Choroid plexus epithelial cell (primary cell): ENCODE results near the gene TCF7L1.

Experiments
- DNase-seq: peaks from one replicate; pipeline ENCODE4 v3.0.0-alpha.2; 2010; ENCODE audit warnings: low read depth
- H3K4me3 ChIP-seq: 2 replicates; pipeline ENCODE4 v1.5.1; 2011; ENCODE audit warnings: low read depth, mild to moderate bottlenecking, control low read depth, low read length, moderate library complexity
- TF ChIP-seq, protein P1 (sequence below): conservative IDR thresholded peaks from 2 replicates; pipeline ENCODE4 v1.5.1; 2011; ENCODE audit warnings: low read depth, mild to moderate bottlenecking, control low read depth, inconsistent platforms, low read length, moderate library complexity

The TCF7L1 gene

DNA sequence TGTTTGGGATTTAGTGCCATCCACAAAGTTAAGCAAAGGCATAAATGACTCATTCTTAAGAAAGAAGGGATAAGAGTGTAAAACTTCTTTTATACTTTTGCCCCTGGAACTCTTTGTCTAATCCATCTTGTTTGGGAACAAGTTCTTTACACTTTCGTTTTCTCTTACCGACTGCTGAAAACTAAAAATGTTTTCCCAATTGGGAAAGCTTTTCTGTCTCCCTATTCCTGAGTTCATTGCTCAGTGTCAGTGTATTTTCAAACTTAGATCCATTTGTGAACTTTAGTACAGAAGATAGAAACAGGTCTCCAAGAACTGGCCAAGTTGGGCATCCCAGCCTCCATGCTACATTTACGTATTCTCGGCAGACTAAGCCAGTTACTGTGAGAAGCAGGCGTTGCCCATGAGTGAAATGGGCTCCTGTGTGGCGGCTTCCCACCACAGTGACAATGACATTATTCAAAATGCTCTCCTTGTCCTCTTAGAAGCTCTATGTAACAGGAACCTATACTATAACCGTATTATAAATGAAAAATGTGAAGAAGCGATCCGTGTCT lies 142.9 kb downstream of the TCF7L1 start:
- no peak overlapping the region for H3K4me3 ChIP-seq
- DNase-seq = no peak
- TF ChIP-seq, protein P1, sequence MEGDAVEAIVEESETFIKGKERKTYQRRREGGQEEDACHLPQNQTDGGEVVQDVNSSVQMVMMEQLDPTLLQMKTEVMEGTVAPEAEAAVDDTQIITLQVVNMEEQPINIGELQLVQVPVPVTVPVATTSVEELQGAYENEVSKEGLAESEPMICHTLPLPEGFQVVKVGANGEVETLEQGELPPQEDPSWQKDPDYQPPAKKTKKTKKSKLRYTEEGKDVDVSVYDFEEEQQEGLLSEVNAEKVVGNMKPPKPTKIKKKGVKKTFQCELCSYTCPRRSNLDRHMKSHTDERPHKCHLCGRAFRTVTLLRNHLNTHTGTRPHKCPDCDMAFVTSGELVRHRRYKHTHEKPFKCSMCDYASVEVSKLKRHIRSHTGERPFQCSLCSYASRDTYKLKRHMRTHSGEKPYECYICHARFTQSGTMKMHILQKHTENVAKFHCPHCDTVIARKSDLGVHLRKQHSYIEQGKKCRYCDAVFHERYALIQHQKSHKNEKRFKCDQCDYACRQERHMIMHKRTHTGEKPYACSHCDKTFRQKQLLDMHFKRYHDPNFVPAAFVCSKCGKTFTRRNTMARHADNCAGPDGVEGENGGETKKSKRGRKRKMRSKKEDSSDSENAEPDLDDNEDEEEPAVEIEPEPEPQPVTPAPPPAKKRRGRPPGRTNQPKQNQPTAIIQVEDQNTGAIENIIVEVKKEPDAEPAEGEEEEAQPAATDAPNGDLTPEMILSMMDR = no peak

DNA sequence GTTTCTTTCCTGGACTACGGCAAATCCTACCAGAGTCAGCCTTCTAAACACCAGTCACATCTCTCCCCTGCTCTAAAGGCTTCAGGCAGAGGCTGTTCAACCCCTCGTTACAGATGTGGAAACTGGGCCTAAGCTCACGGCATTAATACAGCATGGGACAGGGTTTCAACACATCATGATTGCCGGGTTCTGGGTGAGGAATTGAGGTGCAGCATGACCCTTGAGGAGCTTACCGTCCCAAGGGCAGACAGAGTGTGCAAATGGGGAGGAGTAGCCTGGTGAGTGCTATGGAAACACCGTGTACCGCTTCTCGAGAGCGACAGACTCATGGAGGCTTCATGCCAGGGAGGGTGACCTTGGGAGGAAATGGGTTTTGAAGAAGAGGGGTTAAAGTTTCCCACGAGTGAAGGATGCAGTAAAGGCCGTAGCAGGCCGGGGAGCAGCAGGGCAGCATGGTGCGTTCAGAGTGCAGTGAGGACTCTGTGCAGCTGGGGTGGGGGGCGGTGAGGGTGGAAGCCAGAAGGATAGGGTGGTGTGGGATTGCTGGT lies 143.5 kb downstream of the TCF7L1 start:
- H3K4me3 ChIP-seq = no peak overlapping the region
- DNase-seq = no peak
- TF ChIP-seq, protein P1 = no peak

DNA sequence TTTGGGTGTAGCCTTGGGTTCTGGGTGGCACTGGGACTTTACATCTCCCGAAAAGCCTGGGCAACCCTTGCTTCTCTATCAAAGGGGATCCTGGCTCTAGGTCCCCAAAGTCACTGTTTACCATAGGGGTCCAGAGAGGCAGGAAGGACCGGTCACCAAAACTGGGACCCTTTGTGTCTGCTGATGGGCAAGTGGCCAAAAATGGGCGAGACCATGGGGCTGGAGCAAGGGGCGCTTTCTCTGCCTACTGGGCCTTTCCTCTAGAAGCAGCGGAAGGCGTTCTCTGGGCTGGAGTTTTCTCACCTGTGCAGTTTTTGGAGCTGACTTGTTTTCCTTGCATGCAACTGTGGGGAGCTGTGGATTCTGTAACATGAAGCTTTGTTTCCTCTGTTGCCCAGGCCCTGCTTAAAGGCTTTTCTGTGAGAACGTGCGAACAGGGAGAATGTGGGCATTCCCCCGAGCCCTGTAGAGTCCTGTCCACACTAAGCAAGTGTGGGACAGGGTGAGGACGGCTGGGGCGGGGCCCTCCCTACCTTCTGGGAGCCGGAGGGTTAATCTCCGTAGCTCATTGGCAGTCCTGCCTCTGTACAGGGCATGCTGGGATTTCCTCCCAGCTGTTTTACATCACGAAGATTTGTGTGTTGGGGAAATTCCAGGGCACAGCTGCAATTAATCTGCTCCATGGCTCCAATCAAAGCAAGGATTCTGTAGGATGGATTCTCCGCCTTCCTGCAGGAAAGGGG lies 144.4 kb downstream of the TCF7L1 start:
- TF ChIP-seq, protein P1 = no peak
- peak; percentile 82 for DNase-seq
- H3K4me3 ChIP-seq = peak overlapping the region; percentile 41

DNA sequence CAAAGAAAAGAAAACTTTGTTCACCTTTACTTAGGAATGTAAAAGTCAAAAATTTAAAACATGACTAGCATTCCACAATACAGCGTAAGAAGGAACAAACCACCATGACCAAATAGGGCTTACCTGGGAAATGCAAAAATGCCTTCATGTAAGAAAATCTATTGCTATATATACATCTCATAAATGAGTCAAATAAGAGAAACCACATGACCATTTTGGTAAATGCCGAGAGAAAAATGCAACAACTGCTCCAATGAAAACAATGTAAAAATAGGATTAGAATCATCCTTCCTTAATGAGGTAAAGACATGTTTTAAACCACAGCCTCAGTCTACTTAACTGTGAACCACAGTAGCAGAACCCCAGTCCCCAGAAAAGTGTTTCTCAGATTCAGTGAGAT lies 145.2 kb downstream of the TCF7L1 start:
- TF ChIP-seq, protein P1 = no peak
- DNase-seq = peak; percentile 65
- peak overlapping the region; percentile 34 for H3K4me3 ChIP-seq

DNA sequence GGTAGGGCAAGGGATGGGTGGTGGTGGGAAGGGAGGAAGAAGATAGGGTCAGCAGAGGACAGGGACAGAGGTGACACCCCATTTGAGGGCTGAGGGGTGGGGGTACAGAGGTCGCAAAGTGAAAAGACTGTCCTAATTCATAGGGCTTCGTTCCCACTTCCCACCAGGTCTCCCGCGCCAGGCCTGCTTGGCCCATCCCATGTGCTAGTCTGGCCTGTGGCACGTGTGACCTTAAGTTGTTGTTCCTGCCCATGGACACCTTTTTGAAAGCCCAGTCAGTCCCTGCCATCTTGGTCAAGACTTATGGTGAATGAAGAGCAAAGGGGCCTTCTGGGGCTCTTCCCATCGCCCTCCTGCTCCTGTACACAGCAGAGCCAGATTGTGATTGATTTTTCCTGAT lies 148.4 kb downstream of the TCF7L1 start:
- TF ChIP-seq, protein P1 = no peak
- no peak overlapping the region for H3K4me3 ChIP-seq
- no peak for DNase-seq

DNA sequence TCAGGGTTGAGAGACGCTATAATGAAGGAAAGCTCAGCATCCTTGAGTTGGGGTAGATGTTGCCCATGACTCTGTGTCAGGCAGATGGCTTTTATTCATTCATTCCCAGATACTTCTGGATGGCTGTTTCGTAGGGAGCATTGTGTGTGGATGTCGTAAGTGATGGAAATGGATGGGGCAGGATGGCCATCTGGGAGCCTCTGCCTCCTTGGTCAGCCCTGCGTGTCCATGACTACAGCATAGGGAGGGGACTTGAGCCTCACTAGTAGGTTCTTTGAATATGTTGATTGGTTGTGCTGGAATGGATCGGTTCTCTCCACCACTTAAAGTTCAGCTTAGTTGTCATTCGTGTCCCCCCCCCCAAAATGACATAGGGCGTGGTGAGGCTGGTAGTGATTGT lies 149.7 kb downstream of the TCF7L1 start:
- H3K4me3 ChIP-seq = no peak overlapping the region
- TF ChIP-seq, protein P1 = no peak
- no peak for DNase-seq
